IMR-90 (cell line): Measurements from ENCODE around the gene PCSK6. TPM values are rescaled to one million over a fixed set of nuclear protein-coding genes. Genes with fewer than 3 reads are reported as not detected.

Experiments used
- ATAC-seq: fragments of 200-7000 bp; cut with Tn5 transposase; 2 replicates; pipeline ENCODE4 v1.9.1; 2020; ENCODE audit warnings: low read depth, mild to moderate bottlenecking, moderate library complexity
- BruUV-seq: library from RNA; stranded (reverse); fragments of 400-500 nt; replicated peaks from 2 replicates; lab custom pipeline; 2021; lab: Mats Ljungman, UMichigan
- CTCF ChIA-PET: fragments of 300-600 bp; formaldehyde crosslinking; extraction: SDS; loops from one replicate; lab custom pipeline; 2021; ENCODE audit warnings: antibody characterized with exemption; lab: Yijun Ruan, JAX
- POLR2A ChIA-PET: fragments of 300-600 bp; sonication (Branson Sonifier 250); formaldehyde crosslinking; loops from one replicate; lab custom pipeline; 2022; ENCODE audit warnings: antibody characterized with exemption; ENCODE audit not compliant: unreplicated experiment; lab: Charles Lee
- DNase-seq: peaks from one replicate; pipeline ENCODE4 v3.0.0; 2013
- H2AFZ ChIP-seq: replicated peaks from 2 replicates; pipeline ENCODE3; 2013; ENCODE audit warnings: low read length, mild to moderate bottlenecking; ENCODE audit not compliant: poor library complexity
- H2AK5ac ChIP-seq: 2 replicates; pipeline ENCODE4 v1.6.1; 2013; ENCODE audit warnings: low read depth, low read length, inconsistent platforms
- H2AK9ac ChIP-seq: replicated peaks from 2 replicates; pipeline ENCODE3; 2013; ENCODE audit warnings: mild to moderate bottlenecking, low read depth, low read length, moderate library complexity; ENCODE audit not compliant: poor library complexity
- H2BK120ac ChIP-seq: 2 replicates; pipeline ENCODE4 v1.6.1; 2013; ENCODE audit warnings: low read depth, low read length, inconsistent platforms
- H2BK15ac ChIP-seq: 3 replicates; pipeline ENCODE4 v1.6.1; 2013; ENCODE audit warnings: low read depth, low read length, inconsistent platforms
- H2BK20ac ChIP-seq: 2 replicates; pipeline ENCODE4 v1.6.1; 2013; ENCODE audit warnings: low read depth, mild to moderate bottlenecking, inconsistent platforms, low read length, moderate library complexity
- H2BK5ac ChIP-seq: 2 replicates; pipeline ENCODE4 v1.6.1; 2013; ENCODE audit warnings: mild to moderate bottlenecking, low read depth, low read length, inconsistent platforms; ENCODE audit not compliant: poor library complexity, severe bottlenecking
- H3K14ac ChIP-seq: replicated peaks from 2 replicates; pipeline ENCODE4 v1.6.1; 2013; ENCODE audit warnings: low read depth, low read length, inconsistent platforms
- H3K18ac ChIP-seq: 2 replicates; pipeline ENCODE4 v1.6.1; 2013; ENCODE audit warnings: low read depth, low read length, control low read depth
- H3K23ac ChIP-seq: 2 replicates; pipeline ENCODE4 v1.6.1; 2013; ENCODE audit warnings: low read depth, low read length, inconsistent platforms
- H3K27ac ChIP-seq: 2 replicates; pipeline ENCODE4 v1.5.1; 2013; ENCODE audit warnings: mild to moderate bottlenecking, control low read depth, low read length; ENCODE audit not compliant: insufficient read depth
- H3K27me3 ChIP-seq: 2 replicates; pipeline ENCODE4 v1.6.1; 2013; ENCODE audit warnings: low read length; ENCODE audit not compliant: control insufficient read depth, insufficient read depth
- H3K36me3 ChIP-seq: 2 replicates; pipeline ENCODE4 v1.6.1; 2013; ENCODE audit warnings: low read length, mixed read lengths; ENCODE audit not compliant: control insufficient read depth, insufficient read depth
- H3K4ac ChIP-seq: 2 replicates; pipeline ENCODE4 v1.6.1; 2013; ENCODE audit warnings: low read depth, low read length, inconsistent platforms
- H3K4me1 ChIP-seq: 2 replicates; pipeline ENCODE4 v1.6.1; 2013; ENCODE audit warnings: low read length, mixed read lengths; ENCODE audit not compliant: control insufficient read depth, insufficient read depth
- H3K4me2 ChIP-seq: 2 replicates; pipeline ENCODE4 v1.6.1; 2013; ENCODE audit warnings: low read depth, mild to moderate bottlenecking, control low read depth, low read length, moderate library complexity
- H3K4me3 ChIP-seq: 2 replicates; pipeline ENCODE4 v1.5.1; 2013; ENCODE audit warnings: low read depth, mild to moderate bottlenecking, control low read depth, low read length, moderate library complexity; ENCODE audit not compliant: insufficient read depth
- H3K56ac ChIP-seq: 2 replicates; pipeline ENCODE4 v1.6.1; 2013; ENCODE audit warnings: low read length, inconsistent platforms; ENCODE audit not compliant: insufficient read depth; ENCODE audit errors: extremely low read depth
- H3K79me1 ChIP-seq, 2 experiments: 2 replicates each; pipeline ENCODE4 v1.6.1; 2013; ENCODE audit warnings: low read length in 2 of 2, inconsistent platforms in 1 of 2, low read depth in 1 of 2
- H3K9ac ChIP-seq: 2 replicates; pipeline ENCODE4 v1.6.1; 2013; ENCODE audit warnings: low read depth, low read length, control low read depth
- H3K9me1 ChIP-seq: 2 replicates; pipeline ENCODE4 v1.6.1; 2013; ENCODE audit warnings: low read length, inconsistent platforms; ENCODE audit not compliant: insufficient read depth
- H3K9me3 ChIP-seq: 2 replicates; pipeline ENCODE4 v1.6.1; 2013; ENCODE audit warnings: low read length; ENCODE audit not compliant: control insufficient read depth, insufficient read depth
- H4K20me1 ChIP-seq: 2 replicates; pipeline ENCODE4 v1.6.1; 2013; ENCODE audit warnings: low read length, inconsistent platforms; ENCODE audit not compliant: insufficient read depth
- H4K5ac ChIP-seq: 2 replicates; pipeline ENCODE4 v1.6.1; 2013; ENCODE audit warnings: mild to moderate bottlenecking, low read depth, low read length, control low read depth
- H4K8ac ChIP-seq, 2 experiments: 2 replicates each; pipeline ENCODE4 v1.6.1; 2013; ENCODE audit warnings: low read depth in 2 of 2, low read length in 2 of 2, control low read depth in 1 of 2, inconsistent platforms in 1 of 2
- H4K91ac ChIP-seq: 2 replicates; pipeline ENCODE4 v1.6.1; 2013; ENCODE audit warnings: low read depth, low read length, inconsistent platforms; ENCODE audit not compliant: insufficient read depth
- BHLHE40 ChIP-seq: fragments of 150-350 bp; IDR thresholded peaks from 2 replicates; pipeline ENCODE4 v1.6.1; 2016; ENCODE audit warnings: mild to moderate bottlenecking, low read depth, low read length
- CEBPB ChIP-seq: IDR thresholded peaks from 2 replicates; pipeline ENCODE4 v1.6.1; 2012; ENCODE audit warnings: low read depth, low read length, improper control_type of control experiment
- CHD1 ChIP-seq: IDR thresholded peaks from 2 replicates; pipeline ENCODE4 v1.6.1; 2012; ENCODE audit warnings: low read depth, low read length, improper control_type of control experiment
- CTCF ChIP-seq: conservative IDR thresholded peaks from 2 replicates; pipeline ENCODE4 v1.5.1; 2012; ENCODE audit warnings: mild to moderate bottlenecking, low read depth, low read length, improper control_type of control experiment
- ELK1 ChIP-seq: fragments of 150-350 bp; IDR thresholded peaks from 2 replicates; pipeline ENCODE4 v1.6.1; 2016; ENCODE audit warnings: low read depth, mild to moderate bottlenecking, low read length, moderate library complexity, borderline replicate concordance
- FOS ChIP-seq: fragments of 150-350 bp; IDR thresholded peaks from 2 replicates; pipeline ENCODE4 v1.6.1; 2016; ENCODE audit warnings: low read depth, low read length
- MAFK ChIP-seq: IDR thresholded peaks from 2 replicates; pipeline ENCODE4 v1.6.1; 2012; ENCODE audit warnings: low read depth, low read length, improper control_type of control experiment
- MAZ ChIP-seq: IDR thresholded peaks from 2 replicates; pipeline ENCODE4 v1.6.1; 2012; ENCODE audit warnings: low read depth, mild to moderate bottlenecking, low read length, improper control_type of control experiment, moderate library complexity, borderline replicate concordance
- MXI1 ChIP-seq: IDR thresholded peaks from 2 replicates; pipeline ENCODE4 v1.6.1; 2012; ENCODE audit warnings: low read depth, mild to moderate bottlenecking, low read length, moderate library complexity, borderline replicate concordance
- NFE2L2 ChIP-seq: fragments of 150-350 bp; IDR thresholded peaks from 2 replicates; pipeline ENCODE4 v1.6.1; 2016; ENCODE audit warnings: low read depth, mild to moderate bottlenecking, low read length
- POLR2A ChIP-seq: IDR thresholded peaks from 2 replicates; pipeline ENCODE4 v1.6.1; 2012; ENCODE audit warnings: mild to moderate bottlenecking, low read depth, low read length
- RAD21 ChIP-seq: IDR thresholded peaks from 2 replicates; pipeline ENCODE4 v1.6.1; 2012; ENCODE audit warnings: low read length, improper control_type of control experiment
- RCOR1 ChIP-seq: IDR thresholded peaks from 2 replicates; pipeline ENCODE4 v1.6.1; 2012; ENCODE audit warnings: mild to moderate bottlenecking, low read length, improper control_type of control experiment; ENCODE audit not compliant: insufficient replicate concordance
- RFX5 ChIP-seq: IDR thresholded peaks from 2 replicates; pipeline ENCODE4 v1.8.0; 2012; ENCODE audit warnings: low read depth, mild to moderate bottlenecking, low read length, moderate library complexity
- SMC3 ChIP-seq: fragments of 150-350 bp; IDR thresholded peaks from 2 replicates; pipeline ENCODE4 v1.6.1; 2016; ENCODE audit warnings: low read depth, mild to moderate bottlenecking, antibody characterized with exemption, low read length, moderate library complexity
- USF2 ChIP-seq: fragments of 150-350 bp; IDR thresholded peaks from 2 replicates; pipeline ENCODE4 v1.6.1; 2017; ENCODE audit warnings: mild to moderate bottlenecking, antibody characterized with exemption, low read length, low read depth
- WGBS, 2 experiments: methylation state at CpG; one replicate each; pipeline versions ENCODE4 v1.1.5 to v1.1.7; 2013; ENCODE audit warnings: missing lambda C conversion rate in 2 of 2; ENCODE audit not compliant: insufficient read length in 1 of 2; ENCODE audit errors: extremely low coverage in 2 of 2; 5-methylcytosine and 5-hydroxymethylcytosine counted together
- dilution Hi-C: fragments of 300-500 bp; cut with HindIII; formaldehyde crosslinking; loops from one replicate; pipeline ENCODE4 v1.14.3; 2018; ENCODE audit warnings: low sequenced_read_pairs; ENCODE audit not compliant: unreplicated experiment
- in situ Hi-C: fragments of 300-500 bp; cut with MboI; formaldehyde crosslinking; loops from 3 replicates; pipeline ENCODE4 v1.14.3; 2019; ENCODE audit warnings: low sequenced_read_pairs, inconsistent platforms, mixed read lengths
- intact Hi-C: fragments of 100-400 bp; cut with micrococcal nuclease; formaldehyde crosslinking; loops from 2 replicates; pipeline ENCODE4 v1.10.0; 2022
- polyA plus RNA-seq, 3 experiments: library from polyadenylated mRNA; depleted of rRNA; stranded (reverse); fragments of >200 nt; gene quantifications; 2 replicates each; pipeline ENCODE4 v1.2.3, GENCODE V29; 2012; ENCODE audit warnings: low replicate concordance in 1 of 3
- total RNA-seq: library from RNA; depleted of rRNA; stranded (reverse); fragments of >200 nt; gene quantifications from 2 replicates; pipeline ENCODE4 v1.2.3, GENCODE V29; 2012

The PCSK6 gene
- total and polyA plus RNA-seq, 2 of the 4 experiments (the other 2 are of a cell fraction) = not detected

GRCh38 chr15:101477851-101478362 is 11.6 kb downstream of the PCSK6 start:
- Histone ChIP-seq H4K20me1 (no peaks in the 10 kb centered on the region), H3K4me3 (no peak overlapping the region), H3K9me3 (no peaks in the 10 kb centered on the region), H3K4me2 (no peak overlapping the region), H2BK15ac (no peak overlapping the region), H3K14ac (no peak overlapping the region), H3K23ac (no peak overlapping the region), H3K4me1 (no peaks in the 10 kb centered on the region), H3K4ac (no peak overlapping the region), H2BK120ac (no peak overlapping the region), H3K79me1 (no peaks in the 10 kb centered on the region), H2AK9ac (no peak overlapping the region), H3K36me3 (no peaks in the 10 kb centered on the region), H3K27me3 (peaks cover 6% of the 10 kb centered on the region), H4K8ac (no peak overlapping the region), H4K5ac (no peak overlapping the region), H3K27ac (no peak overlapping the region), H2BK5ac (no peak overlapping the region), H2BK20ac (no peak overlapping the region), H4K91ac (no peak overlapping the region), H3K56ac (no peak overlapping the region), H3K9ac (no peak overlapping the region), H2AK5ac (no peak overlapping the region), H3K9me1 (no peaks in the 10 kb centered on the region; the same call in 1 of the 2 replicates), H3K18ac (no peak overlapping the region), H2AFZ (no peak overlapping the region)
- intact Hi-C loops (no loop called here), in situ Hi-C loops (no loop called here), dilution Hi-C loops (no loop called here)
- POLR2A ChIA-PET = no interaction called here
- WGBS, 2 experiments = no CpG with 5 or more reads among the region's 5 CpGs
- DNase-seq (no peak), ATAC-seq (no peak)
- TF ChIP-seq RCOR1 (no peak), RAD21 (no peak), CEBPB (no peak), SMC3 (no peak), CTCF (no peak), MXI1 (no peak), USF2 (no peak), FOS (no peak), BHLHE40 (no peak), MAFK (no peak), ELK1 (no peak), POLR2A (no peak), NFE2L2 (no peak), MAZ (no peak), RFX5 (no peak), CHD1 (no peak)
- no TSS peak for BruUV-seq
- CTCF ChIA-PET = no interaction called here
